TTC549 (cell line): Measurements from ENCODE around the gene IVNS1ABP.
"Not testable (repeated sequence)": the region's sequence is repeated elsewhere in the genome, so short reads cannot be mapped to it uniquely, and the experiment has no call there.

Experiments
- FAIRE-seq: peaks from 2 replicates; lab custom pipeline; 2012; peaks lifted over from hg19 to GRCh38; lab: Jason Lieb, UNC

Gene IVNS1ABP

DNA sequence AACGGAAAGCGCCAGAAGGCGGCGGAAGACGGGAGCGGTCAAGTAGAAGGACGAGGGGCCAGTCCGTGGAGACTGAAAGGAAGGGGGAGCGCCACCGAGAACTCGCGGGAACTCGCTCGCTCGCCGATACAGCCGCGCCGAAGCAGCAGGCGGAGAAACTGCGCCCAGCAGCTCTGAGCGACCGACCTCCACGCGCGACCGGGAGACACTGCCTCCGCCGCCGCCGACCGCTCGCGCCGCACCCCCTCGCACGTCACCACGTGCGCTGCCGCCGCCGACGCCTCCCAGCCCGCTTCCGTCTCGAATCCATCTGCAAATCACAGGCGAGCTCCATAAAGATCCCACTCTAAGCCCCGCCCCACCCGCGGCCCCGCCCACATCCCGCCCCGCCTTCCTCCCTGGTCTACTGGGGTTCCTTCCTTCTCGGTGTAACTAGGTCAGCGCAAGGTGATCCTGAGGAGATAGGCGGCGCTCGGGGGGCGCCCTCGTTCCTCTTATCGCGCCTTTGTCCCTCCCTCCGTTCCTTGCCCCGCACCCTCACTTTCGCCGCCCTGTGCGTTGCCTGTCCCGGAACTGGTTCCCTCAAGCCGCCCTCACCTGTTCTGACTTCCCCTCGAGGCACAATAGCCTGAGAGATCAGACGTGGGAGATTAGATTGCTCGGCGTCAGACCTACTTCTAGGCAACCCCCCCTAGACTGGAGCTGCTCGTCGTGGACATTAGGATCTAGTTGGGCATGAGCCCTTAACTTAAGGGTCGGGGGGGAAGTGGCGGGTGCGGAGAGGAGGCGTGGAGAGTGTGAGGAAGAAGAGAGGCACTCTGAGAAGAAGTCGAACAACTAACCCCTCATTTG lies at the start of gene IVNS1ABP:
Gene IVNS1ABP (minus strand): TSS at position 210 of the 852 bp plus-strand sequence. CDS start 7,750 bp downstream, outside the sequence.
- FAIRE-seq, result no peak

DNA sequence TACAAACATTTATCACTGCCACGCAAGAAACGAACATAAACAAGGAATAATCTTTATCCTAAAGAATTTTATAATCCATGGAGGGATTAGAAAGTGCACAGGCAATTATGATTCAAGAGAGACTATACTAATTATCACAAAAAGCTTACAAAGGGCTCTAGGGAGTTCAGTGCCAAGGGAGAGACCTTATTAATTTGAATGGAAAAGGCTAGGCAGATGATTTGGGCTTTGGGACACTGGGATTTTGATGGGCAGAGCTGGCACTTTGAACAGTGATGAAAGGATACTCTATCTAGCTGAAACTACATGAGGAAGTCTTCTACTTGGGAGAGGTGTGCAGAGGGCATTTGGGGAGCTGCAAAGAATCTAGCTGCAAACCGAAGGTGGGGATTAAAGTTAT lies 48.9 kb upstream of the IVNS1ABP start:
- FAIRE-seq, result no peak

DNA sequence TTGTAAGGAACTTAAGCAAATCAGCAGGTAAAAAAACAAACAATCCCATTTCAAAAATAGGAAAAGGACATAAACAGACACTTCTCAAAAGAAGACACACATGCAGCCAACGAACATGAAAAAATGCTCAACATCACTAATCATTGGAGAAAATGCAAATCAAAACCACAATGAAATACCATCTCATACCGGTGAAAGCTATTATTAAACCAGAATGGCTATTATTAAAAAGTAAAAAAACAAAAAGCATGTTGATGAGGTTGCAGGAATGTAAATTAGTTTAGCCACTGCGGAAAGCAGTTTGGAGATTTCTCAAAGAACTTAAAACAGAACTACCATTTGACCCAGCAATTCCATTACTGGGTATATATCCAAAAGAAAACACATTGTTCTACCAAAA lies 47.5 kb upstream of the IVNS1ABP start:
- not testable (repeated sequence) for FAIRE-seq

DNA sequence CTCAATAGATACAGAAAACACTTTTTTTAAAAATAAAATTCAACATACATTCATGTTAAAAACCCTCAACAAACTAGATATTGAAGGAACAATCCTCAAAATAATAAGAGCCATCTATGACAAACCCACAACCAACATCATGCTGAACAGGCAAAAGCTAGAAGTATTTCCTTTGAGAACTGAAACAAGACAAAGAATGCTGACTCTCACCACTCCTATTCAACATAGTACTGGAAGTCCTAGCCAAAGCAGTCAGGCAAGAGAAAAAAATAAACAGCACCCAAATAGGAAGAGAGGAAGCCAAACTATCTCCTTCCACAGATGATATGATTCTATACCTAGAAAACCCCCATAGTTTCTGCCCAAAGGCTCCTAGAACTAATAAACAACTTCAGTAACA lies 46.2 kb upstream of the IVNS1ABP start:
- no peak for FAIRE-seq

DNA sequence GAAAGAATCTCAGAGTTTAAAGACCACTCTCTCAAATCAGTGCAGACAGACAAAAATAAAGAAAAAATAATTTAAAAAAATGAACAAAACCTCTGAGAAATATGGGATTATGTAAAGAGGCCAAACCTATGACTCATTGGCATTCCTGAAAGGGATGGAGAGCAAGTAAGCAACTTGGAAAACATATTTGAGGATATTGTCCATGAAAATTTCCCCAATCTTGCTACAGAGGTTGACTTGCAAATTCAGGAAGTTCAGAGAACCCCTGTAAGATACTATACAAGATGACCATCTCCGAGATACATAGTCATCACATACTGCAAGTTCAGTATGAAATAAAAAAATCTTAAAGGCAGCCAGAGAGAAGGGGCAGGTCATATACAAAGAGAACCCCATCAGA lies 43.7 kb upstream of the IVNS1ABP start:
- FAIRE-seq, result no peak

DNA sequence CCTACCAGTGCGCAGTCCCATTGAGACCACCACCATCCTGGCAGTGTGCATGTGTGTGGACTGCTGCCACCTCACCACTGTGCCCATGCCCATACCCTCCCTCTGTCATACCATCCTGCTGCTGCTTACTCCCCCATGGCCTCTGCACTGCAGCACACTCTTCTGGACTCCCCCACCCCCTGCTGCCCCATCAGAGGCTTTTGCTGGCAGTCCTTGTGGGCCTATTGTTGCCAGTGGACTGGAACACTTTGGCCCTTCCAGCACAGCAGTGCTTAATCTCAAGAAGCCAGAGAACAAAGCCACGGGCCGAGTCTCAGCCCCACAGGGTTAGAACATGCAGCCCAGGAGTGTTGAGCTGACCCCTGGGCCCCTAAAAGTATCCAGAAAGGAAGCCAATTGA lies 41.9 kb upstream of the IVNS1ABP start:
- no peak for FAIRE-seq

DNA sequence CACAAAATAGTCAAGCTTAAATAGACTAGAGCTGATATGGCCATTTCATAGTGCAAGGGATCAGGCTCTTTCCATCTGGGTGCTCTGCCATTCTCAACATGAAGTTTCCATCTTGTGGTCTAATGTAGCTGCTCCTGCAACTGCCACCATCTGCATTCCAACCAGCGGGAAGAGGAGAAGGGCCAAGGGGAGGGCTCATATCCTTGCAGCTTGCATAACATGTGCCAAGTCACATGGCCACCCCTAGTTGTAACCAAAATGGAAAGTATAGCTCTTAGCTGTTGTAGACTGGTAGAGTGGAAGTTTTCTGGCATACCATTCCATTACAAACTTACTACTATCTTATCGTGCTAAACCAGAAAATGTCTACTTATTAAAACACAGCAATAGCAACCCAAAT lies 38.9 kb upstream of the IVNS1ABP start:
- FAIRE-seq, result no peak

DNA sequence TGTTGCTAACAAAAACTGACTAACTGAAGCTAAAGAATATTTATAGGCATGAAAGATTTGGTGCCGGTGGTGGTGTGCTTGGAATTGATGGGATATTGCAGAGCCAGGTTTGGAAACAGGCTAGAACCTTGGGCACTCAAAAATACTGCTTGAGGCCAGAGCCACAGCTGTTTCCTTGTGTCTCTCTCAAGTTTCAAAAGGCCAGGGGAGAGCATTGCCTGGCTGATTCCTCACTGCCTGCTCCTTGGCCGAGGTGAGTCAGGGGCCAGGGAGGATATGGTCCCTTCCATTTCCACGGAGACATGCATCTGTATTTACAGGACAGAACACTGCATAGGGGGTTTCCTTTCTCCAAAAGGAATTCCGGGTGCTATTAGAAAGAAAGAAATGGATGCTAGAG lies 36.1 kb upstream of the IVNS1ABP start:
- no peak for FAIRE-seq

DNA sequence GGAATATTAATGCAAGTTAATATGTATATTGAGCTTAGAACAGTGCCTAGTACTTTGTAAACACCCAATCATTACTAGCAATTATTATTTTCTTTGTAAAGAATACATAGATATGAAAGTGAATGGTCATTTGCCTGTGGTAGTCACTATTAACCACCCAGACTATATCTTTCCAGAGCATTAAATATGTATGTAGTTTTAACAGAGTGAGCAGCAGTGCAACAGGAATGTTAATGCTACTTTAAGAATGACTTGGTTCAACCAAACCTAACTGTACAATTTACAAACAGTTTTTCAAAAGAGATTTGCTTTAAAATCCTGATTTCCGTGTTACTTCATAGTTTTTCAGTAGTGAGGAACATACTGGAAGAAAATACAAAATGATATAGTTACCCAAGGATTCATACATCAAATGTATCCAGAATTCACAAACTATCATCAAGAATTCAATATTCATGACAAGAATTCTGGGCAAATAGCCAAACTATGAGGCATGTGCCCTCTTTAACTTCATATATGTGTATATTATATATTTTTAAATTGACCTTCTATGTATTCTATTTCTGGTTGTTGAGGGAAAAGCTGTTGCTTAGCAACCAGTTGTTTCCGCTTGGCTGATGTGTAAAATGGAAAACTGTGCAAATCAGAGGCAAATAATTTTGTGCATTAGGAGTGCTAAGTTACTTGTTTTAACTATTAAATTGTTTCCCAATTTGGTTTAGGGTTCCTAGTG lies 34.9 kb upstream of the IVNS1ABP start:
- peak; percentile 28 for FAIRE-seq

DNA sequence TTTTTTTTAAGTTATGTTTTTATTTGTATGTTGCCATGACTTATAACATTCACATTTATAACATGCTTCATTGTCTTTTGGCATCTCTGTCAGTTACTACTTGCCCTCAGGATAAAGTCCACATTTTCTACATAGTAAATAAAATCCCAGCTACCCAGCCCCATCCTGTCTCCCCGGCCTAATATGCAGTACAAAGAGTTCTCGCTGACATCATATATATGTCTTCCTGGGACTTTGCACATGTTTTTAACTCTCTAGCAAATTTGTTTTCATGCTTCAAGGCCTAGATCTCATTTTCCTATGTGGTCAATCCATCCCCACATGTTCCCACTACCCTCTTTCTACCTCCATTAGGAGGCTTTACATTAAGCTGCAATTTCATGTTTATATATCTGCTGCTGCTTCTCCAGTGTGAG lies 33.0 kb upstream of the IVNS1ABP start:
- no peak for FAIRE-seq

DNA sequence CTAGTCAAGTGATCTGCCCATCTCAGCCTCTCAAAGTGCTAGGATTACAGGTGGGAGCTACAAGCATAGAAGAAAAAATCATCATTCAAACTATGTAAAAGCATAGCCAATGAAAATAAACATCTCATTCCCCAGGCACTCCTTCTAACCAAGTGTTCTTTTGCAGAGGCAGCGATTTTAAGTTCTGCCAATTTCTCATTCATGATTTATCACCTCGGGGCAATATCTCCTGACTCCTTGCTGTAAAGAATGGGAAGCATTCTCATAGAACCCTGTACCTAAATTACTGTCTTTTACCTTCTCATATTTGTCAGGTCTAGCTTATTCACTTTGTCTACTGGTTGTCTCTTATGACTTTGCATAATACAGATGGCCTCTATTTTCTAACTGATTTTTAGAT lies 32.5 kb upstream of the IVNS1ABP start:
- FAIRE-seq, result no peak

DNA sequence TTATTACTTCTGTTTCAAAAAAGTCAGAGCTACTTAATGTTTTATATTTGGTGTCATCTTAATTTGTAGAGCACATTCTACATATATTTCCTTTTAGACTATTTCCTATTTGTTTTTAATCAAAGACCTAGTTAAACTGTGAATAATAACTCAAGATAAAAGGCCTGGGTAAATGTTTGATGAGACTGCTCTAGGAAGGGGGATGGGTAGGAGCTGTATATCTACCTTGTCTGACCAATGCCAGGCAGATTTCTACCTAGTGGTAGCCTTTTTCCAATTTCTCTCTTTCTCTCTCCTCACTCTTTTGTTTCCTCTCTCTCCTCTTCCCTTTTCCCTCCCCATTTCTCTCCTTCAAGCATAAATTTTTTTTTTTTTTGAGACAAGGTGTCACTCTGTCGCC lies 31.9 kb upstream of the IVNS1ABP start:
- no peak for FAIRE-seq

DNA sequence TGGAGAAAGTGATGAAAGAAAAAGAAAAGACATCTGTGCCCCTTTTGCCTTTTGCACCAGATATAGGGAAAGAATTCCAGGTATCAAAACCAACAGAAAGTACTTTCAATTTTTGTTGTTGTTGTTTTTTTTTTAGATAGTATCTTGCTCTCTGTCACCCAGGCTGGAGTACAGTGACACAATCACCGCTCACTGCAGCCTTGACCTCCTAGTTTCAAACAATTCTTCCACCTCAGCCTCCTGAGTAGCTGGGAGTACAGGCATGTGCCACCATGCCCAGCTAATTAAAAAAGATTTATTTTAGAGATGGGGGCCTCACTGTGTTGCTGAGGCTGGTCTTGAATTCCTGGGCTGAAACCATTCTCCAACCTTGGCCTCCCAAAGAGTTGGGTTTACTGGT lies 31.3 kb upstream of the IVNS1ABP start:
- FAIRE-seq, result no peak

DNA sequence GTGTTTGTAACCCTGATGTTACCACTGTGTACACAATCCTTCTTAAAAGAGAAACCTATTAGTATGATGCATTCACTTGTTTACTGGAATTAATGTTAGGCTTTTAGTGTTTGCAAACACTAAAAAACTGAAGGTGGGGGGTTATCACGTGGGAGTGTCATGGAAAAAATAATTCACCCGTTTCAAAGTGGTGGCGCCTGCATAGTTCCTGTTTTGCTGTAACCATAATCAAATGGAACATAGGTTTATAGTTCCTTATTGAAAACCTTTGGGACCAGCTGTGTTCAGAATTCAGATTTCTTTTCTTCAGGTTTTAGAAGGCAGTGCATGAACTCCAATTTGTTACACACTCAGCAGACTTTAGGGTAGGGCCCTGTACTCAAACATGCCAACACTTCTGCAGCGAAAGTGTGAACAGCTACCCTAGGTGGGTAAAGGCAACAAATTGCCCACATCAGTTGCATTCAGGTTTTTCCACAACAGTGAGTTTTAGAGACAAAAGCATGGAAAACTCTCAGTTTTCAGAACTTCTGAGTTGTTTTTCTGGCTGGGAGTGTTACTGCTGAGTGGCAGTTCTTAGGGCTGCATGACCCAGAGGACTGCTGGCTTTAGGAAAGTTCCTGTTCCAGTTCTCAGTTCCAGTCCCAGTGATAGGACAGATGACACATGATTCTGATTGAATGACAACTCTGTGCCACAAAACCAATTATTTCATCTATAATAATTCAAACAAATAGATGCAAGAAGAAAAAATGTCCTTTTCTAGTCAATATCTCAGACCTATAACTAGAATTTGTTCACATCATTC lies 29.1 kb upstream of the IVNS1ABP start:
- FAIRE-seq, result no peak

DNA sequence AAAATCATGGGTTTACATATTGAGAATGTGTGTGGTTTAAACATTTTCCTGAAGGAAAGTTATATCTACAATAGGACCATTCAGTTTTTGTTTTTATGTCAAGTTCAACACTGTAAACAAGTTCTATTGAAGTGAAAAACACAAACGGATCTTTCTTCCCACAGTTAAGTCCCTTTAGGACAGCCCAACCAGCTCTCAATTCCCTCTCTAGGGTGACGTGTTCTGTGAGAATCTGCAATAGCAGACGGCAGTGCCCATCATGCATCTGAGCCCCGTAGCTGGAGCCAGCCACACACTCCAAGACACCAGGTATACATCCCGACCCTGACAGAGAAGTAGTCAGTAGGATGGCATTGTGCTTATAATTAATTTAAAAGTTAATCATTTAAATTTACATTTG lies 26.3 kb upstream of the IVNS1ABP start:
- FAIRE-seq, result no peak

DNA sequence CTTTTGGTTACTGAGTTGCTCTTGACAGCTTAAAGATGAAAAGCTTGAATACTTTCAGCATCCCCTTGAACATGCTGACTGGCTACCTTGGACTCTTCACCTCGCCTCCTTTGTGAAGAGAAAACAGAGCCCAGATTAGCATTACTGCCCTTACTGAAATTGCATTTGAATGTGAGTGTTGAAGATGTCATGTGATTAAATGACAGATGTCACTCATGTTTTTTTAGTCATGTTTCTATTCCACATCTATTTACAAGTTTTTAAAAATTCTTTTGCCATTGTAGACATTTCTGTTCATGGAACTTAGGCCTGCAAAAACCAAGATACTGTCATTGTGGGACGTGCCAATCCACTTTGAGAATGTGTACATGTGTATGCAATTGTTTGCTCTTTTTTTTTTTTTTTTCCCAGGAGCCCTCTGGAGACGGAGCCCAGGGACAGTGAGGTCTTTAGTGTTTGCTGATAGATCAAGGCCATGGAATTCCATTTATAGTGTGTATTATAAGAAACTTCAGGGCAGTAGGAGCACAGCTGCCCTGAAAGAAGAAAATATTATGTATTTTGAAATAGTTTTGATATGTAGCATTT lies 25.7 kb upstream of the IVNS1ABP start:
- FAIRE-seq, result no peak

DNA sequence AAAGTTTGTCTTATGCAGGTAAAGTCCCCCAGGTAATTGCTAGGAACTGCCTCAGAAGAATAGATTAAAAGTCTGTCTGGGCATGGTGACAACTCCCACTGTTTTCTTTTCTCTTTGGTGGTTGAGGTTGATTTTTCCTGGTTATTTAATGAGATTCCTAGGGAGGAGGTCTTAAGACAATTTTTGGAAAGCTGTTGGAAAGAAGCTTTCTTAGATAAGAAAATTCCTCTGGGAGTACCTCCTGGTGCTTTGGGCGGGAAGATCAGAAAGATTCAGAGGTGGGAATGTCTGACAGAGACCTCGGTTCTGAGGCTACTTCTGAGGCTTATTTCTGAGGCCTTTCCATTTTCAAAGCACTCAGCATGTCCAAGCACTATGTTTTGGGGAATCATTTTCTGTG lies 25.0 kb upstream of the IVNS1ABP start:
- FAIRE-seq, result no peak

DNA sequence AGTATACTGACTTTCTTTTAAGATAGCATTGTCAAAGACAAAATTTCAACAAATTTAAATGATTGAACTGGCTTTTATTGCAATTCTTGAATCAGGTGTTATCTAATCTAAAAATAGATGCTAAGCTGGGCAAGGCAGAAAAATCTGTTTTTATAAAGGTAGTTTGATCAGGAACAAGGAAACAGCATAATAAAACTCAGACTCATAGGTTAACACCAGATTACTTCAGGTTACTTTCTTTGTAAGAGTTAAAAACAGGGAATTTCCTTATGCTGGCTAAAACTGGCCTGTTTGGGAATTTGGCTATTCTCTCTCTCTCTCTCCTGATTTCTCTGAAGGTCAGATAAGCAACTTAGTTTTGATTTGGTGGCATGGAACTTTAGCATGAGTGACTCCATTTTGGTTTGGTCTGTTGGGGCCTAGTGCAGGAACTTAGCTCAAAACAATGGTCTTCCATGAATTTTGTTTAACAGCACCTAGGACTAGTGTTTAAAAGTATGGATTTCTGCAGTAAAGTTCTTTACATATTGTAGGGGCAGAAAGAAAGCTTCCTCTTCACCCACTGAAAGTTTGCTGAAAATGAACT lies 24.2 kb upstream of the IVNS1ABP start:
- no peak for FAIRE-seq

DNA sequence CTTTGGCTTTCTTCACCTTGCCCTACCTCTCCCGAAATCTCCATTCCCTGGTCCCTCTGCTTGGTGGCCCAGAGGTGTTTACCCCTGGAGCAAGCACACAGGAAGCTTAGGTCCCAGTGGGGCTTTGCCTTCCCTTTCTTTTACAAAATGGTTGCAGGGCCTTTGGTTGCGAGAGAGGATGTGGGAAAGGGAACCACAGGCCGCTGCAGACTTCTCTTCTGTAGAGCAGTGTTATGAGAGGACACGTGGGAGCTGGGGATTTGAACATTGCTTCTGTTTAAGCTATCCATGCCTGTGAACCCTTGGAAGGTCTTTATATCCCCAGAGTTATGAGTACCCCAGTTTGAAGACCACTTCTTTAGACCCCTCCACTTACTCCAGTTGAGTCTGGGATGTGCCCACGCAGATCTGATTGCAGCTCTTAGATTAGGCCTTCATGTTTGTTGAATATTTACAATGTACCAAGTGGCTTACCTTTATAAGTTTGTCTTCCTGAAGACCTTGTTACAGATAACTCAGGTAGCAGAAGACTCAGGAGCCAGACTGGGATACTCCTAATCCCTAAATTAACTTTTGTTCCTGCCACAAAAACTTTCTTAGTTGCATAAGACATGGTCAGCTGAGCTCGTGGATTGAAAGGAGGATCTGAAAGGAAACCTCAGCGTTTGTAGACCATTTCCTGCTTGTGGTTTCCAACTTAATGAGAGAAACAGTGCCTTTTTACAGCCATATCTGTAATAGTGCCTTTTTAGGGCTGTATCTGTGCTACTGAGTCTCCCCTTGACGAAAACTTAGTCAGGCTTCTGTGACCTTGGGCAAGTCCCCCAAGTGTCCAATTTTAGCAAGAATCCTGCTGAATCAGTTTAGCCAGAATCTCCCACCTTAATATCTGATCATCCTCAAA lies 21.9 kb upstream of the IVNS1ABP start:
- FAIRE-seq, result no peak

DNA sequence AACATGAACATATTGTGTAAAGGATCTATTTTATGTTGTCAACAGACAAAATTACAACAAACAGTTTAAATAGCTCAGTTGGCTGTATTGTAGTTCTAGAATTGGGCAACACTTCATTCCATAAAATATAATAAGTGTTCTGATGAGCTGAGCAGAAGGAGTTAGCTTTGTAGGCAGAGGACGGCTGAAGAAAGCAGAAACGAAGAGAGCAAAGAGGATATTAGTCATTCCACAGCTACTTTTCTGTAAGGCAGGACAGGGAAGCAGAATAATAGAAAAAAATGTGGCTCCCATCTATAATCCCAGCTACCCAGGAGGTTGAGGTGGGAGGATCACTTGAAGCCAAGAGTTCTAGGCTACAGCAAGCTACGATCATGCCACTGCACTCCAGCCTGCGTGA lies 20.2 kb upstream of the IVNS1ABP start:
- no peak for FAIRE-seq

DNA sequence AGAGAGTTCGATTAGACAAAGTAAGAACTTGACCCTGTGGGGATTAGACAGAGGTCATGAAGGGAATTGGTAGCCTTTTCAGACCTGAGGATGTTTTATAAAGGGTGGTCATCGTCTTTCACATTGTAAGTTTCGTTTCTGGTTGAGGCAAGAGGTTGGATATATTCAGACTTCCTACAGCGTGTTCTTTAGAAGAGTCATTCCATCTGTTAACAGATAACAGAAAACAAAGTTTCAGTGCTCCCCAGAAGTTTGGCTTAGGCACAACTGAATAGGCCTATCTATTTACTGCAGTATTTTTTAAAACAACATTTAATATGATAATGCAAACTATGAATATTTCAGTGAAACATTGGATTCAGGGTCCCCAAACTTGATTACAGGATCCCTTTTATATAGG lies 17.1 kb upstream of the IVNS1ABP start:
- no peak for FAIRE-seq
